Astrocyte (in vitro differentiated cells and primary cell): ENCODE measurements around the gene BUD13.

Experiments used
- CTCF ChIP-seq: IDR thresholded peaks from 2 replicates; pipeline ENCODE4 v1.5.1; 2011; ENCODE audit warnings: low read depth, mild to moderate bottlenecking, inconsistent platforms, low read length, moderate library complexity; ENCODE audit not compliant: insufficient read depth
- EZH2 ChIP-seq: IDR thresholded peaks from 2 replicates; pipeline ENCODE4 v1.6.1; 2012; ENCODE audit warnings: mild to moderate bottlenecking, low read length, inconsistent platforms; ENCODE audit not compliant: insufficient read depth

- TF ChIP-seq CTCF (no peak), EZH2 (no peak)
These were observed 39.3 kb upstream of the BUD13 start for GRCh38 chr11:116812109-116812508.
